GM20431 (cell line): ENCODE data around the gene CENPS.

Experiments
- in situ Hi-C: fragments of 300-500 bp; cut with MseI, MboI; formaldehyde crosslinking; loops from one replicate; pipeline ENCODE4 v1.15.0; 2020; ENCODE audit warnings: low sequenced_read_pairs; ENCODE audit not compliant: unreplicated experiment

CENPS gene

DNA sequence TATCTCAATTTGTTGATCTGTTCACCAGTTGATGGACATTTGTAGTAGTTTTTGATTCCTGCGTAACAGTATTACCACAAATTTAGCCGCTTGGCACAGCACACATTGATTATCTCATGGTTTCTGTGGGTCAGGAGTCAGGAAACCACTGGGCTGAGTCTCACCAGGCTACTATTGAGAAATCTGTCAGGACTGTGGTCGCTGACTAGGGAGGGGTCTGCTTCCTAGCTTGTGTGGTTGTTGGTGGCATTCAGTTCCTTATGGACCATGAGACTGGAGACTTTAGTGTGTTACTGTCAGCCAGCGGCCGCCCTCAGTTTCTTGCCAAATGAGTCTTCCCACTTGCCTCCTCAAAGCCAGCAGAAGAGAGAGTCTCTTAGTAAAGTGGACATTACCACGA, 54.3 kb downstream of the CENPS start:
- in situ Hi-C loops, result no loop called here

GRCh38 chr1:10489291-10490055, 59.2 kb downstream of the CENPS start:
- in situ Hi-C loops, result no loop called here

DNA sequence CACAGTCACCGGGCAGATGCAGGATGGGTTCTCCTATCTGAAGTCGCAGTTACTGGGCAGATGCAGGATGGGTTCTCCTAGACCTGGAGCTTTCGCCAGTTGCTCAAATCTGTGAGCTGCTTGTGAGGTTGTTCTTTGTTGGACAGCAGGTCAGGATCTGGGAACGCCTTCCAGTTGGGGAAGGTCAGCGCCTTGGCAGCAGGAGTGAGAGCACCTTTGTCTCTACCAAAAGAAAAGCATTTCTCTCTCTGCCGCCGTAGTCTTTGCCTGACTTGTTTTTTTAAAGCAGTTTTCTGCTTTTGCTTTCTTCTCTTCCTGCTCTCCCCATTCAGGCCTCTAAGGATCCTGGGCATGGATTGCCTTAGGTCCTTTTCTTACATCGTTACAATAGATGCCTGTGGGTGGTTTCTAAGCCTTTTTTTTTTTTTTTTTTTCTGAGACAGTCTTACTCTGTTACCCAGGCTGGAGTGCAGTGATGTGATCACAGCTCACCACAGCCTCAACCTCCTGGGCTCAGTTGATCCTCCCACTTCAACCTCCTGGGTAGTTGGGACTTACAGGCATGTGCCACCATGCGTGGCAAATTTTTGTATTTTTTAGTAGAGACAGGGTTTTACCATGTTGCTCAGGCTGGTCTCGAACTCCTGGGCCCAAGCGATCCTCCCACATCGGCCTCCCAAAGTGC, 60.2 kb downstream of the CENPS start:
- in situ Hi-C loops, result no loop called here
